Measurements from ENCODE around the gene NUP210L.

DNA sequence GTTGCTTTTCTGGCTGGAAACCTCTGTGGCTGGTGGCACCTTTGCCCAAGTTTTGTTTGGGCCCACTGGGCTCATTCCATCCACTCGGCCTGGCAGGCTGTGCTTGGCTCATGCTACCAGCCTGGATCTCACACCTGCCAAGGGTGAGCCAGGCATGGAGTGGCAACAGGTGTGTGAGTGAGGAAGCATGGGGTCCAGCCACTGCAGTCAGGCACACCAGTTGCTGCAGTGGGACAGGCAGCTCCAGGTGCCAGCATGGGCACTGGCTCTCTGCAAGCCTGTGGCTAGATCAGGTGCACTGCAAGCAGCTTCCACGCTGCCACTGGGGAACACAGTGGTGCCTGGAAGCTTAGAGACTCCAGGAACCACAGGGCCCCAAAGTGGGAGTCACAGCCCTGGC lies 57.0 kb downstream of the NUP210L start:
- TF ChIP-seq, protein P1, sequence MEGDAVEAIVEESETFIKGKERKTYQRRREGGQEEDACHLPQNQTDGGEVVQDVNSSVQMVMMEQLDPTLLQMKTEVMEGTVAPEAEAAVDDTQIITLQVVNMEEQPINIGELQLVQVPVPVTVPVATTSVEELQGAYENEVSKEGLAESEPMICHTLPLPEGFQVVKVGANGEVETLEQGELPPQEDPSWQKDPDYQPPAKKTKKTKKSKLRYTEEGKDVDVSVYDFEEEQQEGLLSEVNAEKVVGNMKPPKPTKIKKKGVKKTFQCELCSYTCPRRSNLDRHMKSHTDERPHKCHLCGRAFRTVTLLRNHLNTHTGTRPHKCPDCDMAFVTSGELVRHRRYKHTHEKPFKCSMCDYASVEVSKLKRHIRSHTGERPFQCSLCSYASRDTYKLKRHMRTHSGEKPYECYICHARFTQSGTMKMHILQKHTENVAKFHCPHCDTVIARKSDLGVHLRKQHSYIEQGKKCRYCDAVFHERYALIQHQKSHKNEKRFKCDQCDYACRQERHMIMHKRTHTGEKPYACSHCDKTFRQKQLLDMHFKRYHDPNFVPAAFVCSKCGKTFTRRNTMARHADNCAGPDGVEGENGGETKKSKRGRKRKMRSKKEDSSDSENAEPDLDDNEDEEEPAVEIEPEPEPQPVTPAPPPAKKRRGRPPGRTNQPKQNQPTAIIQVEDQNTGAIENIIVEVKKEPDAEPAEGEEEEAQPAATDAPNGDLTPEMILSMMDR (IDR thresholded peaks at IDR 0.05): no peak
- no peak for TF ChIP-seq EZH2 (IDR thresholded peaks at IDR 0.05)
